Stimulated activated CD8-positive, alpha-beta memory T cell treated with anti-CD3 and anti-CD28 coated beads, Interleukin-7, amount 100 ng/mL, for 4 hours (primary cell): ENCODE data around the gene HPCAL1.

Source experiments
- DNase-seq, 2 donors: peaks; one replicate each; pipeline ENCODE4 v3.0.0-alpha.2; 2020; ENCODE audit warnings: low read depth in 2 of 2

The HPCAL1 gene

GRCh38 chr2:10389573-10389972 lies 86.9 kb downstream of the HPCAL1 start:
- DNase-seq: no peak

DNA sequence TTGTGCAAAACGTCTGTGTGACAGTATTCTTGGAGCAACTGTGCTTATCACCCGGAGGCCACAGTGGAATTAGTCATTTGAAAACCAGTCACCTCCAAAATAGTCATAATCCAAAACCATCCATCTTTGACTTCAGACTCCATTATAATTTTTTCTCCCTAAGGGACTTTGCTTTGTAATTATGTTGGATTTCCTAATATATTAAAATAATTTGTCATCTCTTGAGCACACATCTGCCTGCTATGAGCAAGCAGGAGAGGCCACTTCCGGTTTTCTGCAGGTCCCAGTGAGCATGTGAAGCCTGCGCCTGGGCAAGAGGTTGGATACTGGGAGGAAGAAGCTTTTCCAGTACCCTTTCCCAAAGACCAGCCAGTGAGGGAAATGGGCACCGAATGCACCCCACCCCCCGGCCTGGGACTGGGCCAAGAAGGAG lies 87.7 kb downstream of the HPCAL1 start:
- no peak for DNase-seq

- no peak for DNase-seq
Measured at GRCh38 chr2:10392100-10392499, 89.4 kb downstream of the HPCAL1 start.

DNA sequence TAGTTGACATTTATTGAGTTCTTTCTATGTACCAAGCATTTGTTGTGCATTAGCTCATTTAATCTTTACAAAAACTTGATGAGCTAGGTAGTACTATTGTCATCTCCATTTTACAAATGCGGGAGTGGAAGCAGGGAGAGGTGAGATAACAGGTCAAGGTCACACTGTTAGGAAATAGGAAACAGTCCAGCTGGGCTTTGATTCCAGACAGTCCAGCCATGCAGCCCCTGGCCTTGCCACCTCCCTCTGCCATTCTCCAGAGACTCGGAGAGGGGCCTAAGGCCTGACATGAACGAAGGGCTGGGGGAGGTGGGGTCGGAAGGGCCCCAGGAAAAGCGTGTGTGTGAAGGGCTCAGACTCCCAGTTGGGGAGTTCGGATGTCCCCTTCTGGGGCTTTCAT lies 89.8 kb downstream of the HPCAL1 start:
- no peak for DNase-seq

GRCh38 chr2:10392951-10393639 lies 90.4 kb downstream of the HPCAL1 start:
- DNase-seq: no peak

GRCh38 chr2:10393640-10393982 lies 90.9 kb downstream of the HPCAL1 start:
- no peak for DNase-seq

GRCh38 chr2:10395893-10396292 lies 93.2 kb downstream of the HPCAL1 start:
- no peak for DNase-seq

GRCh38 chr2:10396464-10396863 lies 93.8 kb downstream of the HPCAL1 start:
- DNase-seq: no peak

DNA sequence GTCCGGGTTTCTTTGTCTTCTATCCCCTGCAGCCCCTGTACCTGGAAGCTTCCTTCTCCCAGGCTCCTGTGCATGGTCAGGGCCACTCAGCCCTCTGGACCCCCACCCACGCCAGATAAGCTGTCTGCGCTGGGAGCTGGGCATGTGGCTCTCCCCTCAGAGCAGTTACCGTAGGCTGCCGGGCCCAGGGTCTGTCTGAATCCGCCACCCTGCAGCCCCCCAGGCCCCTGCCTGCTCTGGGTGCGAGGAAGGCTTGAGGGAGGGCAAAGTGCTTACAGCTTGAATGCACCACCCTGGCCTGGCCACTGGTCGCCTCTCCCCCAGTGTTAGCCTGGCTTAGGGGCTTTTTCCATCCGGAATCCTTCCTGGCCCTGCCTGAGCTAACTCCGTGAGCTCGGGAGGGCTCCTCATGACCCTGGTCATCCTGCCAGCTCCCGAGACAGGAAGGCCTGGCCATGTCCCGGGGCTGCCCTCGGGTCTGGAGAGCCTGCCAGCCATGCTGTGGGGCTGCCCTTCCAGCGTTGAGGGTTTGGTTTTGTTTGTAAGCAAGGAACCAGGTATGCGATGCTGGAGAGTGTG lies 94.7 kb downstream of the HPCAL1 start:
- no peak for DNase-seq

- DNase-seq: no peak
Measured at GRCh38 chr2:10397878-10398277, 95.2 kb downstream of the HPCAL1 start.

- DNase-seq: no peak
Measured at GRCh38 chr2:10398496-10398895, 95.8 kb downstream of the HPCAL1 start.

GRCh38 chr2:10399358-10399757 lies 96.7 kb downstream of the HPCAL1 start:
- DNase-seq: no peak

GRCh38 chr2:10400002-10400401 lies 97.3 kb downstream of the HPCAL1 start:
- no peak for DNase-seq

GRCh38 chr2:10400568-10400977 lies 97.9 kb downstream of the HPCAL1 start:
- DNase-seq: no peak

- no peak for DNase-seq
Measured at GRCh38 chr2:10400978-10401951, 98.6 kb downstream of the HPCAL1 start.

GRCh38 chr2:10402062-10402585 lies 99.4 kb downstream of the HPCAL1 start:
- no peak for DNase-seq

- DNase-seq: no peak
Measured at GRCh38 chr2:10402653-10403215, 100.0 kb downstream of the HPCAL1 start.

- DNase-seq: no peak
Measured at GRCh38 chr2:10404324-10405143, 101.8 kb downstream of the HPCAL1 start.

- no peak for DNase-seq
Measured at GRCh38 chr2:10405448-10405847, 102.7 kb downstream of the HPCAL1 start.

GRCh38 chr2:10406016-10406415 lies 103.3 kb downstream of the HPCAL1 start:
- DNase-seq: no peak

- DNase-seq: no peak
Measured at GRCh38 chr2:10406491-10407188, 103.9 kb downstream of the HPCAL1 start.
